C4-2B (cell line): ENCODE data around the gene RBM7.
A peak's percentile ranks its signal among the peaks of the same experiment; 100 is the strongest.

ENCODE experiments used
- H3K27ac ChIP-seq: fragments of 450-650 bp; 2 replicates; pipeline ENCODE4 v1.5.1; 2017
- ZFX ChIP-seq: fragments of 450-650 bp; IDR thresholded peaks from 2 replicates; pipeline ENCODE4 v1.6.1; 2017
- TF ChIP-seq, protein P1 (sequence below): fragments of 450-650 bp; conservative IDR thresholded peaks from 2 replicates; pipeline ENCODE4 v1.5.1; 2017; ENCODE audit warnings: mild to moderate bottlenecking

The RBM7 gene

DNA sequence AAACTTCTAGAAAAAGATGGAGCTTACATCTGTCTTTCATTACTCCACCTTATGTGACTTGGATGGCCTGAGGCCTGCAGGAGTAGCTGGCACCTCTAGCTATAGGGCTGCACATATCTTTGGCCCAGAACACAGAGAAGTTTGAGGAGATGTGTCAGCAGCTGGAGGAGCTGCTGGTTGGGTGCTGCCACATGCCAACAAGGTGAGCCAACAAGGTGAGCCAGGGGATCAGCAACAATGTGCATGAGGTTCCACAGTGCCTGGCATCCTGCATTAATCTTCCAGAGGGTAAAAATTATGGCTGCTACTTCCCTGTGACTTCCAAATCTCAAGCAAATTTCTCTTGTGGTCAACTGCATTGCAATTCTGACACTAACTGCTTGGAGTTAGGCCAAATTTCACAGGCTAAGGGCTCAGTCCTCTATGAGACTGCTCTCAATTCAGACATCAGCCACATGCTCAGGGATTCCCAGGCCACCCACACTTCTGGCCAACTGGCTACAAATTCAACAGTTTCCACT is 16.0 kb downstream of the RBM7 start:
- H3K27ac ChIP-seq: no peak overlapping the region
- TF ChIP-seq ZFX: no peak
- TF ChIP-seq, protein P1, sequence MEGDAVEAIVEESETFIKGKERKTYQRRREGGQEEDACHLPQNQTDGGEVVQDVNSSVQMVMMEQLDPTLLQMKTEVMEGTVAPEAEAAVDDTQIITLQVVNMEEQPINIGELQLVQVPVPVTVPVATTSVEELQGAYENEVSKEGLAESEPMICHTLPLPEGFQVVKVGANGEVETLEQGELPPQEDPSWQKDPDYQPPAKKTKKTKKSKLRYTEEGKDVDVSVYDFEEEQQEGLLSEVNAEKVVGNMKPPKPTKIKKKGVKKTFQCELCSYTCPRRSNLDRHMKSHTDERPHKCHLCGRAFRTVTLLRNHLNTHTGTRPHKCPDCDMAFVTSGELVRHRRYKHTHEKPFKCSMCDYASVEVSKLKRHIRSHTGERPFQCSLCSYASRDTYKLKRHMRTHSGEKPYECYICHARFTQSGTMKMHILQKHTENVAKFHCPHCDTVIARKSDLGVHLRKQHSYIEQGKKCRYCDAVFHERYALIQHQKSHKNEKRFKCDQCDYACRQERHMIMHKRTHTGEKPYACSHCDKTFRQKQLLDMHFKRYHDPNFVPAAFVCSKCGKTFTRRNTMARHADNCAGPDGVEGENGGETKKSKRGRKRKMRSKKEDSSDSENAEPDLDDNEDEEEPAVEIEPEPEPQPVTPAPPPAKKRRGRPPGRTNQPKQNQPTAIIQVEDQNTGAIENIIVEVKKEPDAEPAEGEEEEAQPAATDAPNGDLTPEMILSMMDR: no peak

DNA sequence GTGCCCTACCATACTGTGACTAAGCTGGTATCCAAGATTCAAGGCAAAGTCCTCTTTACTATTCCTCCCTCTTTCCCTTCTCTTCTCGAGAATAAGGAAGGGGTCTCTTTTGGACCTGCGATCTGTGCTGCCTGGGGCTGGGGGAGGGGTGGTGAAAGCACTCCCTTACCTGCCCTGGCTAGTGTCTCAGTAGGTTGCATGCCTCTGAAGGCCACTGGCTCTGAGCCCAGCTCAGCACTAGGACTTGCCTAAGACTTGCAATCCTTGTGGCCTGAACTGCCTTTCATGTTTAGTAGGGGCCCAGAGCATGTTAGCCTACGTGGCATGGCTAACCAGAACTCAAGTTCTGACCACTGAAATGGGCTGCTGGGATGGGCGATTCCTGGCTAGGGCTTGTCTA is 25.8 kb downstream of the RBM7 start:
- TF ChIP-seq ZFX: no peak
- TF ChIP-seq, protein P1: no peak

DNA sequence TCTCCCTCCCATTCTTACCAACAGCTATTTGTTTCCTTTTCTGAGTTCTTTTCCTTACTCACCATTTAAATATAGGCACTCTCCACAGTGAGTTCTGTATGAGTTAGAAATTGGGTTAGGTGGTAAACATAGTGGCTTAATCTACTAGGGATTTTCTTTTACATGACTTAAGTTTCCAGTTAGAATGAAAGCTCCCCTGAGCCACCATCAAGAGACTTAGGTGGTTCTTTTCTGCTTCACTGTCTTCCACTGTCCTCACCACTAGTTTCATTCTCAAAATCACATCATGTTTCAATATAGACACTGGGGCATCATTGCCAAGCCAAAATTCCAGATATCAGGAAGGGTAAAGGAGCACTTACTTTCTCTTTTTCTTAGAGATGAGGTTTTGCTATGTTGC is 29.8 kb downstream of the RBM7 start:
- TF ChIP-seq, protein P1: no peak
- TF ChIP-seq ZFX: no peak
- no peak overlapping the region for H3K27ac ChIP-seq

More for the DNA sequence above, 25.8 kb downstream of the RBM7 start:
- H3K27ac ChIP-seq: no peak overlapping the region

GRCh38 chr11:114432893-114433292 is 32.4 kb downstream of the RBM7 start:
- peak overlapping the region; percentile 49; the same call in 1 of the 2 replicates for H3K27ac ChIP-seq
- TF ChIP-seq, protein P1: no peak
- TF ChIP-seq ZFX: no peak

DNA sequence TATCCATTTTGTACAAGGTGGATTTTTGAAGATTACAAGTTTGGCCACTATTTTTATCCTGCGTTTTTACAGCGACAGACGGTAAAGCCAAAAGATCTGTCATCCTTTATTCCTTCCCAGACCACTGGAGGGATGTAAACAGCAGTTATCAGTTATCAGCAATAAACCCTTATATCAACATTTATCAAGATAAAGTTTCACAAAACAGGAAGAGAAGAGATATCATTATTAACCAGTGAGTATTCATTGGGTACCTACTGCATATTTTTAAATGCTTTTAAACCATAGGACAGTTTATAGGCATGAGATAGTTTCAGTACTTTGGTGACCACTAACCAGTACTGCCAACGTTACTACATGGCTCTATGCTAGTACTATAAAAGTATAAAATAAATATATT is 32.9 kb downstream of the RBM7 start:
- TF ChIP-seq, protein P1: peak; percentile 21; the same call in 1 of the 2 replicates
- no peak for TF ChIP-seq ZFX
- peak overlapping the region; percentile 88; the same call in 1 of the 2 replicates for H3K27ac ChIP-seq

DNA sequence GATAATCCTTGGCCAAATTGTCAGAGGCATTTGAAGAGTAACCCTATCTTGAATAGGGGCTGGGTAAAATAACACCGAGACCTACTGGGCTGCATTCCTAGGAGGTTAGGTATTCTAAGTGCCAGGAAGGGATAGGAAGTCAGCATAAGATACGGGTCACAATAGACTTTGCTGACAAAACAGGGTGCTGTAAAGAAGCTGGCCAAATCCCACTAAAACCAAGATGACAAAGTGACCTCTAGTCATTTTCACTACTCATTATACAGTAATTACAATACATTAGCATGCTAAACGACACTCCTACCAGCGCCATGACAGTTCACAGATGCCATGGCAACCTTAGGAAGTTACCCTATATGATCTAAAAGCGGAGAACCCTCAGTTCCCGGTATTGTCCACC is 37.8 kb downstream of the RBM7 start:
- TF ChIP-seq, protein P1: no peak
- TF ChIP-seq ZFX: no peak
- H3K27ac ChIP-seq: peak overlapping the region; percentile 16; the same call in 1 of the 2 replicates

GRCh38 chr11:114439229-114440120 is 39.0 kb downstream of the RBM7 start, which contains the start of gene REXO2:
Gene REXO2 (plus strand): TSS chr11:114439467. CDS start chr11:114439529, 62 bp downstream.
- peak within 1 kb of the TSS; percentile 94 for H3K27ac ChIP-seq
- no peak for TF ChIP-seq ZFX
- TF ChIP-seq, protein P1: peak; percentile 17; the same call in 1 of the 2 replicates
